Endothelial cell of hepatic sinusoid (primary cell): ENCODE data around the gene MAN2C1.

Source experiments
- in situ Hi-C: cut with HindIII; loops from 2 replicates; pipeline ENCODE4 v1.10.0; 2017; ENCODE audit warnings: low sequenced_read_pairs

MAN2C1 gene

GRCh38 chr15:75313116-75313845 lies 55.1 kb downstream of the MAN2C1 start:
- in situ Hi-C loops, result loop anchor here (25.0 kb wide), 1 partner anchor 101 kb away; the partner anchor contains the start of gene C15orf39

- in situ Hi-C loops, result loop anchor here (25.0 kb wide), 1 partner anchor 100 kb away; the partner anchor contains the start of gene C15orf39
These were observed 55.9 kb downstream of the MAN2C1 start for GRCh38 chr15:75312548-75312947.

- in situ Hi-C loops, result loop anchor here (25.0 kb wide), 1 partner anchor 97 kb away; the partner anchor contains the start of gene C15orf39
These were observed 58.7 kb downstream of the MAN2C1 start for GRCh38 chr15:75309711-75310110.

GRCh38 chr15:75307778-75308390 lies 60.5 kb downstream of the MAN2C1 start:
- in situ Hi-C loops, result loop anchor here (25.0 kb wide), 1 partner anchor 96 kb away; the partner anchor contains the start of gene C15orf39

GRCh38 chr15:75306188-75306587 lies 62.2 kb downstream of the MAN2C1 start:
- in situ Hi-C loops, result loop anchor here (25.0 kb wide), 1 partner anchor 94 kb away; the partner anchor contains the start of gene C15orf39
